ENCODE measurements around the gene WIPF3.

Gene WIPF3

DNA sequence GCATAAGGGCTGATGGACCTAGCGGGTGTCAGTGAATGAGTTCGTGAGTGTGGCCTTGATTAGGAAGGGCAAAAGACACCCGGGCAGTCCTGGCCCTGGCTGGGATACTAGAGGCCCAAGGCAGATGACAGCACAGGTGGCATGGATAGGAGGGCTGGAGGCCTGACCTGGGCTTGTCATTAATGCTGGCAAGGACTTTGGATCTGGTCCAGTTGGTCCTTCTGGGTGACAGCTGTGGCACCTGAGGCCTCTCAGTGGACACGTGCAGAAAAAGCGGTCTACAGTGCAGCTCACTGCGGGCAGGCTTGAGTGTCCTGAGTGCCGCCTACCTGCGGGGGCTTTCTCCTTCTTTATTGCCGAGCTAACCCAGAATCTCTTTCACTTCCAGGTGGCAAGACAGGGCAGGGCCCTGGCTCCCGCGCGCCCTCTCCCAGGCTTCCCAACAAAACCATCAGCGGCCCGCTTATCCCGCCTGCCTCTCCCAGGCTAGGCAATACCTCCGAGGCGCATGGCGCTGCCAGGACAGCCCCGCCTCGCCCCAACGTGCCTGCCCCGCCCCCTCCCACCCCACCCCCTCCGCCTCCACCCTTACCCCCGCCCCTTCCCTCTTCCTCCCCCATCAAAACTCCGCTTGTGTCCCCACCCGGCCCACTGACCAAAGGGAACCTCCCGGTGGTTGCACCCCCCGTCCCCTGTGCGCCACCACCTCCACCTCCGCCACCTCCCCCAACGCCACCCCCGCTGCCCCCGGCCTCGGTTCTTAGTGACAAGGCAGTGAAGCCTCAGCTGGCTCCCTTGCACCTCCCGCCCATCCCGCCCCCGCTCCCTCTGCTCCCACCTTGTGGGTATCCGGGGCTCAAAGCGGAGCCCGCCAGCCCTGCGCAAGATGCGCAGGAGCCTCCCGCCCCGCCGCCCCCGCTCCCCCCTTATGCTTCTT lies 77.4 kb downstream of the WIPF3 start:
- no peak overlapping the region for H3K4me3 ChIP-seq (replicated peaks; ENCODE audit: low read depth, low read length)
- no peak for DNase-seq (ENCODE audit: low read depth)
- TF ChIP-seq, protein P1, sequence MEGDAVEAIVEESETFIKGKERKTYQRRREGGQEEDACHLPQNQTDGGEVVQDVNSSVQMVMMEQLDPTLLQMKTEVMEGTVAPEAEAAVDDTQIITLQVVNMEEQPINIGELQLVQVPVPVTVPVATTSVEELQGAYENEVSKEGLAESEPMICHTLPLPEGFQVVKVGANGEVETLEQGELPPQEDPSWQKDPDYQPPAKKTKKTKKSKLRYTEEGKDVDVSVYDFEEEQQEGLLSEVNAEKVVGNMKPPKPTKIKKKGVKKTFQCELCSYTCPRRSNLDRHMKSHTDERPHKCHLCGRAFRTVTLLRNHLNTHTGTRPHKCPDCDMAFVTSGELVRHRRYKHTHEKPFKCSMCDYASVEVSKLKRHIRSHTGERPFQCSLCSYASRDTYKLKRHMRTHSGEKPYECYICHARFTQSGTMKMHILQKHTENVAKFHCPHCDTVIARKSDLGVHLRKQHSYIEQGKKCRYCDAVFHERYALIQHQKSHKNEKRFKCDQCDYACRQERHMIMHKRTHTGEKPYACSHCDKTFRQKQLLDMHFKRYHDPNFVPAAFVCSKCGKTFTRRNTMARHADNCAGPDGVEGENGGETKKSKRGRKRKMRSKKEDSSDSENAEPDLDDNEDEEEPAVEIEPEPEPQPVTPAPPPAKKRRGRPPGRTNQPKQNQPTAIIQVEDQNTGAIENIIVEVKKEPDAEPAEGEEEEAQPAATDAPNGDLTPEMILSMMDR (IDR thresholded peaks at IDR 0.05; ENCODE audit: low read length, missing control alignments) = no peak

DNA sequence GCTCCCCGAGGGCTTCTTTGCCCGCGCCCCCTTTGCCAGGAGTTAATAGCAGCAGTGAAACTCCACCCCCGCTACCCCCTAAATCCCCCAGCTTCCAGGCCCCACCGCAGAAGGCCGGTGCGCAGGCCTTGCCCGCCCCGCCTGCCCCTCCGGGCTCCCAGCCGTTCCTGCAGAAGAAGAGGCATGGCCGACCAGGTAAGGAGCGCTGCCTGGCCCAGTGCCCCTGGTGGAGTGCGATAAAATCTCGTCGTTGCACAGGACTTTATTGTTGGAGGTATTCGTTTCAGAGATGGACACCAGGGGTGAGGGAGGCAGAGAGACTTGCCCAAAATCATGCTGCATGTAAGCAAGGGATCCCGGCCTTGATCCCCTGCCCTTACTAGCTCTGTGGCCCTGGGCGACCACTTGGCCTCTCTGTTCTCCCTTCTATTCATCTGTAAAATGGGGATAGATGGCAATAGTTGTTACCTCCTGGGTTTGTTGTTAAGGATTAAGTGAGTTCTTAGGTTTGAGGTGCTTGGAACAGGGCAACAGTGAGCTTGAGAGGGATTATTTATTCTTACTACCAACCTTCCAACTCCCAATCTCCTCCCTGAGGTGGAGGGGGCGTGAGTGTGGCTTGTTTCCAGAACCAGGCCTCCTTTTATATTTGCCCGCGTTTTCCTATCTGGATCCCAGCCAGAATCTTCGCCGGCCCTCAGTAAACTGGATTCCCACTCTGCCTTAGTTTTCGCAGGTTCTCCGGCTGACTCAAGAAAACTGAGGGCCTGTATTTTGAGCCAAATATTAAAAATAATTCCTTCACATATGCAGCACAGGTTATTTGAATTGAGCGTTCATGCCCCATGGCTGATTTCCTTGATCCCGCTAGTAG lies 78.3 kb downstream of the WIPF3 start:
- no peak overlapping the region for H3K4me3 ChIP-seq (replicated peaks; ENCODE audit: low read depth, low read length)
- no peak for DNase-seq (ENCODE audit: low read depth)
- TF ChIP-seq, protein P1 (IDR thresholded peaks at IDR 0.05; ENCODE audit: low read length, missing control alignments) = no peak

DNA sequence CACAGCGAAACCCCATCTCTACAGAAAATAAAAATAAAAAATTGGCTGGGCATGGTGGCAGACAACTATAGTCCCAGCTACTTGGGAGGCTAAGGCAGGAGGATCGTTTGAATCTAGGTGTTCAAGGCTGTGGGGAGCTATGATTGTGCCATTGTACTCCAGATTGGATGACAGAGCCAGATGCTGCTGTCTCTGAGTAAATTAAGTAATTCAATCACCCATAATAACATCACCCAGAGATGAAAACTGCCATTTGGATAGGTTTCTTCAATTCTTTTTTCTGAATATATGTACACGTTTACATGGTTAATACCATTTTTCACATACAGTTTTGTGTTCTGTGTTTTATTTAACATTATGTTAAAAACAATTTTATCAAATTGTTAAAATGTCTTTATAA lies 79.3 kb downstream of the WIPF3 start:
- no peak overlapping the region for H3K4me3 ChIP-seq (replicated peaks; ENCODE audit: low read depth, low read length)
- TF ChIP-seq, protein P1 (IDR thresholded peaks at IDR 0.05; ENCODE audit: low read length, missing control alignments) = no peak
- no peak for DNase-seq (ENCODE audit: low read depth)

DNA sequence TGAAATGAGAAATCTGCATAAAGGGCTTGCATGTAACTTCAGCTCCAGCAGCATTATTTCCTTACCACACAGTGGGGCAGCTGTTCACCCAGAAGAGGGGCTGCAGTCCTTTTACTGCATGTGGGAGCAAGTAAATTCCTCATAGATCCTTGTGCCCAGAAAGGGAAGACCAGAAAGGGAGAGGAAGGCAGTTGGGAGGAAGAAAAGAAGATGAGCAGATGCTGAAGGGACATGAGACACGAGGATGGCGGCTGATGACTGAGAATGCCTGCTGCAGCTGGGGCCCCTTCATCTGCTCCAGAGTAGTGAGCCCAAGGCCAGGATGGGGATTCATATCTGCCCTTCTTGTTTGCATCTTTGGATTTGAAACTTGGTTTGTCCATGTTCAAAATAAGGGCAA lies 80.5 kb downstream of the WIPF3 start:
- H3K4me3 ChIP-seq (replicated peaks; ENCODE audit: low read depth, low read length) = no peak overlapping the region
- TF ChIP-seq, protein P1 (IDR thresholded peaks at IDR 0.05; ENCODE audit: low read length, missing control alignments) = no peak
- DNase-seq (ENCODE audit: low read depth) = no peak

DNA sequence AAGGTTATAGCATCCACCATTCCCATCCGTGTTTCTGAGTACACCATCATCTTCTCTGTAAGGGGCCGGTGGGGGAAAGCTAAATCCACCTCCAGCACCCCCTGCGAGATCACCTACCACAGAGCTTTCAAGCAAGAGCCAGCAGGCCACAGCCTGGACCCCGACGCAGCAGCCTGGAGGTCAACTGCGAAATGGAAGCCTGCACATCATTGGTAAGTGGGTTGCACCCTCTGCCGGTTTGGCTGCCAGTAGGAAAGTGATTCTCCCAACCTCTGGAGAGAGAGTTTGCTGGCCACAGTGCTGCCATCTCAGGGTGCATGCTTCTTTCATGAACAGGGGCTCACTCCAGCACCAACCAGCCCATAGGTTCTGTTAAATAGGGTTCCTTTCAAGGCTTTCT lies 81.7 kb downstream of the WIPF3 start:
- no peak for DNase-seq (ENCODE audit: low read depth)
- TF ChIP-seq, protein P1 (IDR thresholded peaks at IDR 0.05; ENCODE audit: low read length, missing control alignments) = no peak
- H3K4me3 ChIP-seq (replicated peaks; ENCODE audit: low read depth, low read length) = no peak overlapping the region

DNA sequence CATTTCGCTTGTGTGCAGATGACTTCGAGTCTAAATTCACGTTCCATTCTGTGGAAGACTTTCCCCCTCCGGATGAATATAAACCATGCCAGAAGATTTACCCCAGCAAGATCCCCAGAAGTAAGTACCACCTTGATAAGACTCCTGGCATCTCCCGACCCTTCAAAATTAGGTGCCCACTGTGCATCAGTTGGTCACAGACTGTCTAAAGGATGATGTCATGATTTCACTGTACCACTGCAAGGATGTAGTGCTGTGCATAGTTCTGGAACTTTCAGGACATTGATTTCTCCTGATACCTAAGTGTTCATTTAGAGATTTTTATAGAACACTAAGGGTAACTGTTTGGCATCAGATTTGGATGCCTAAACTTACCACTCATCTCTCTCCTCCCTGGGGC lies 83.0 kb downstream of the WIPF3 start:
- H3K4me3 ChIP-seq (replicated peaks; ENCODE audit: low read depth, low read length) = no peak overlapping the region
- no peak for DNase-seq (ENCODE audit: low read depth)
- TF ChIP-seq, protein P1 (IDR thresholded peaks at IDR 0.05; ENCODE audit: low read length, missing control alignments) = no peak
